ENCODE measurements around the gene AHDC1.

AHDC1 gene

DNA sequence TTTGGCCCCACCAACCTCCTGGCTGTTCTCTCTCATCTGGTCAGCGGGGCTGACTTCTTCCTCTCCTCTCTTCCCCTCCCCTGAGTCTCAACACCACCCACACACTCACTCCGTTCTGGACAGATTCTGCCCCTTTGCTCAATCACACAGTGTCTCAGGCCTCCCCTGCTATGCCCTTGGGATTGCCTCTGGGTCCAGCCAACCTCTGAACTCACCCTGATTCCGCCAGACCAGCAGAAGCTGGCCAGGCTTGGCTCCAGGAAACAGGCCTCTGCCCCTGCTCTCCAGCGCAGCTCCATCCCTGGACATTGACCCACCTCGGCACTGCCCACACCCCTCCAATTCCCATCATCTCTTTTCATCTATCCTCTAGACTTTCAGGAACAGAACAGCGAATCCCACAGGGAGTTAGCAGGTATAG is 22.1 kb downstream of the AHDC1 start (continued):
- no peak for TF ChIP-seq TSHZ1 (tag by site-specific recombination; IDR thresholded peaks at IDR 0.05; ENCODE audit: borderline replicate concordance)

DNA sequence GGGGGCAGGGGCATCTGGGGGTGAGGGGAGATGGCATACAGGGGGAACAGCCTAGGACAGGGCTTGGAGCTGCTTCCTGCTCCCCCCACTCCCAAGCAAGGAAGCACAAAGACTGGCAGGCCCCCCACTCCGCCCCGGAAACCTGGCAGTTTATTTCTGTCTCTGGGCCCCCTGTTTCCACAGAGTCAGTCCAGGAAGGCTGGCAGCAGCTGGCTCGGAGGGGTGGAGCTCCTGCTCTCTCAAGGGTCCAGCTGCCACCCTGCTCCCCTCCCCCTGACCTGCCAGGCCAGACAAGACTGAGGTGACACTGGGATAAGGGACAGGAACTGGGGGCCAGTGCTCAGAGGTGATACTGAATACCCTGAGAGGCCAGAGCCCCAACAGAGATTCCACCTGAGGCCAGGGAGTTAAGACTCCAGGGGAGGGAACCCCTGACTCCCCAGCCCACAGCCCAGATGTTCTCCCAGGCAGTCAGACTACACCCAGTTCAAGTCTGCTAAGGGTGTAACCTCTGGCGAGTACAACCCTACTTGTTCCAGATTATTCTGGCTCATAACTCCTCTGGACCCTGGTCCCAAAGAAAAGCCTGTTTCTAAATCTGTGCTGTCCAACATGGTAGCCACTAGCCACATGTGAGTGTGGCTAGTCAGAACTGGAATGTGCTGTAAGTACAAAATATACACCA is 26.3 kb downstream of the AHDC1 start:
- POLR2A ChIA-PET, result interaction anchor here (1.6 kb wide), 1 partner anchor 17 kb away, joined by 4 read pairs; no protein-coding TSS in a partner anchor
- Histone ChIP-seq H3K9me3 (ENCODE audit: control insufficient read depth, insufficient read depth, low read depth, low read length) (no peaks in the 10 kb centered on the region), H3K36me3 (ENCODE audit: control insufficient read depth in 2 of 2, insufficient read depth in 1 of 2, low read length in 2 of 2) (peaks cover 0 to 2% of the 10 kb centered on the region in 2 experiments; a peak in 1 of 3 replicates), H3K4me3 (ENCODE audit: low read depth, low read length) (no peak overlapping the region), H3K4me1 (ENCODE audit: control insufficient read depth, insufficient read depth, low read length) (peaks cover 3% of the 10 kb centered on the region), H3K27ac (ENCODE audit: extremely low read depth, low read depth, low read length) (no peak overlapping the region)
- CTCF ChIA-PET, result interaction anchor here (0.6 to 3.5 kb wide), 4 partner anchors 10 to 183 kb away, joined by 3 to 33 read pairs (median 12); no protein-coding TSS in a partner anchor
- TF ChIP-seq ZNF341 (tag by site-specific recombination; IDR thresholded peaks at IDR 0.05; ENCODE audit: low read depth), result peak; percentile 63; the same call in 1 of the 2 replicates
- TF ChIP-seq KLF1 (tag by site-specific recombination; IDR thresholded peaks at IDR 0.05), result peak; percentile 19; the same call in 1 of the 2 replicates
- no peak for TF ChIP-seq ZNF560 (tag by site-specific recombination; IDR thresholded peaks at IDR 0.05; ENCODE audit: borderline replicate concordance)
- peak; percentile 12; the same call in 1 of the 2 replicates for TF ChIP-seq ZIC2 (tag by site-specific recombination; IDR thresholded peaks at IDR 0.05)
- TF ChIP-seq GLIS1 (tag by site-specific recombination; IDR thresholded peaks at IDR 0.05), result peak; percentile 31; the same call in 1 of the 2 replicates
- TF ChIP-seq KLF7 (tag by site-specific recombination; IDR thresholded peaks at IDR 0.05; ENCODE audit: borderline replicate concordance), result no peak
- no peak for TF ChIP-seq ZNF18 (tag by site-specific recombination; IDR thresholded peaks at IDR 0.05)
- no peak for TF ChIP-seq ZFHX2 (tag by site-specific recombination; conservative IDR thresholded peaks at IDR 0.05)
- TF ChIP-seq ZNF292 (tag by site-specific recombination; IDR thresholded peaks at IDR 0.05; ENCODE audit: borderline replicate concordance, low read depth), result no peak
- no peak for TF ChIP-seq ZNF600 (tag by site-specific recombination; IDR thresholded peaks at IDR 0.05)
- TF ChIP-seq ZNF391 (tag by site-specific recombination; IDR thresholded peaks at IDR 0.05; ENCODE audit: borderline replicate concordance, low read depth), result no peak
- TF ChIP-seq ZBTB7A (tag by site-specific recombination; IDR thresholded peaks at IDR 0.05; ENCODE audit: low read depth), result no peak
- no peak for TF ChIP-seq ZNF510 (tag by site-specific recombination; IDR thresholded peaks at IDR 0.05; ENCODE audit: insufficient replicate concordance)
- TF ChIP-seq YY2 (tag by site-specific recombination; IDR thresholded peaks at IDR 0.05), result no peak

GRCh38 chr1:27576806-27577227 is 27.1 kb downstream of the AHDC1 start:
- Histone ChIP-seq H3K4me1 (ENCODE audit: control insufficient read depth, insufficient read depth, low read length) (peaks cover 8% of the 10 kb centered on the region), H3K4me3 (ENCODE audit: low read depth, low read length) (no peak overlapping the region), H3K27ac (ENCODE audit: extremely low read depth, low read depth, low read length) (no peak overlapping the region), H3K9me3 (ENCODE audit: control insufficient read depth, insufficient read depth, low read depth, low read length) (no peaks in the 10 kb centered on the region), H3K36me3 (ENCODE audit: control insufficient read depth in 2 of 2, insufficient read depth in 1 of 2, low read length in 2 of 2) (no peaks in the 10 kb centered on the region)
- CTCF ChIA-PET, result interaction anchor here (0.6 to 3.5 kb wide), 4 partner anchors 9 to 182 kb away, joined by 3 to 33 read pairs (median 11); no protein-coding TSS in a partner anchor
- POLR2A ChIA-PET, result interaction anchor here (1.3 to 1.6 kb wide), 2 partner anchors 18 to 24 kb away, joined by 4 read pairs; no protein-coding TSS in a partner anchor
- TF ChIP-seq ZNF16 (tag by site-specific recombination; IDR thresholded peaks at IDR 0.05; ENCODE audit: low read depth) (no peak), ZNF394 (tag by site-specific recombination; IDR thresholded peaks at IDR 0.05; ENCODE audit: borderline replicate concordance) (no peak), ZNF19 (tag by site-specific recombination; IDR thresholded peaks at IDR 0.05; ENCODE audit: low read depth) (no peak), ZNF324 (tag by site-specific recombination; IDR thresholded peaks at IDR 0.05) (no peak), EGR2 (tag by site-specific recombination; IDR thresholded peaks at IDR 0.05; ENCODE audit: low read depth) (no peak), ZNF341 (tag by site-specific recombination; IDR thresholded peaks at IDR 0.05; ENCODE audit: low read depth) (0 out of 2 replicates have a peak, but pooled peaks have one; percentile 8), ZNF24 (tag by site-specific recombination; IDR thresholded peaks at IDR 0.05) (no peak), MYNN (tag by site-specific recombination; IDR thresholded peaks at IDR 0.05; ENCODE audit: borderline replicate concordance) (no peak), ZNF677 (tag by site-specific recombination; IDR thresholded peaks at IDR 0.05) (0 out of 2 replicates have a peak, but pooled peaks have one; percentile 13), ZNF48 (tag by site-specific recombination; IDR thresholded peaks at IDR 0.05) (no peak), ZNF426 (tag by site-specific recombination; IDR thresholded peaks at IDR 0.05) (no peak)
- TF ChIP-seq, protein P1, sequence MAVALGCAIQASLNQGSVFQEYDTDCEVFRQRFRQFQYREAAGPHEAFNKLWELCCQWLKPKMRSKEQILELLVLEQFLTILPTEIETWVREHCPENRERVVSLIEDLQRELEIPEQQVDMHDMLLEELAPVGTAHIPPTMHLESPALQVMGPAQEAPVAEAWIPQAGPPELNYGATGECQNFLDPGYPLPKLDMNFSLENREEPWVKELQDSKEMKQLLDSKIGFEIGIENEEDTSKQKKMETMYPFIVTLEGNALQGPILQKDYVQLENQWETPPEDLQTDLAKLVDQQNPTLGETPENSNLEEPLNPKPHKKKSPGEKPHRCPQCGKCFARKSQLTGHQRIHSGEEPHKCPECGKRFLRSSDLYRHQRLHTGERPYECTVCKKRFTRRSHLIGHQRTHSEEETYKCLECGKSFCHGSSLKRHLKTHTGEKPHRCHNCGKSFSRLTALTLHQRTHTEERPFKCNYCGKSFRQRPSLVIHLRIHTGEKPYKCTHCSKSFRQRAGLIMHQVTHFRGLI (tag by site-specific recombination; IDR thresholded peaks at IDR 0.05), result no peak
